Measurements from ENCODE around the gene C1orf105. TPM values are rescaled to one million over a fixed set of nuclear protein-coding genes. Genes with fewer than 3 reads are reported as not detected.

C1orf105 gene
- total and polyA plus RNA-seq, 2 donors from 2014 or later: not detected

- no peak for TF ChIP-seq CTCF (IDR thresholded peaks at IDR 0.05; ENCODE audit: borderline replicate concordance, extremely low read depth, insufficient read depth)
- intact Hi-C loops (cut with DNase I): no loop called here
- H3K4me1 ChIP-seq (ENCODE audit: control insufficient read depth in 2 of 3, insufficient read depth in 2 of 3, low read depth in 1 of 3, low read length in 3 of 3): no peaks in the 10 kb centered on the region
- FAIRE-seq: no peak
- H3K4me3 ChIP-seq (ENCODE audit: low read length in 3 of 3): no peak overlapping the region
- no peaks in the 10 kb centered on the region for H3K27me3 ChIP-seq (ENCODE audit: control insufficient read depth, insufficient read depth, low read length)
- H3K36me3 ChIP-seq (ENCODE audit: control insufficient read depth in 2 of 3, insufficient read depth in 3 of 3, low read length in 3 of 3): no peaks in the 10 kb centered on the region
- no peak overlapping the region for H3K27ac ChIP-seq (ENCODE audit: low read depth in 2 of 2, low read length in 2 of 2)
- no peak overlapping the region for H3K9ac ChIP-seq (ENCODE audit: low read length in 3 of 3)
- no peak for DNase-seq
- H3K9me3 ChIP-seq (ENCODE audit: control insufficient read depth in 2 of 3, insufficient read depth in 1 of 3, low read length in 3 of 3): no peaks in the 10 kb centered on the region
These were observed 55.8 kb downstream of the C1orf105 start for GRCh38 chr1:172476218-172476811.

GRCh38 chr1:172477216-172477615 is 56.7 kb downstream of the C1orf105 start:
- Histone ChIP-seq H3K4me3 (ENCODE audit: low read length in 3 of 3) (no peak overlapping the region), H3K36me3 (ENCODE audit: control insufficient read depth in 2 of 3, insufficient read depth in 3 of 3, low read length in 3 of 3) (no peaks in the 10 kb centered on the region), H3K27ac (ENCODE audit: low read depth in 2 of 2, low read length in 2 of 2) (no peak overlapping the region), H3K9ac (ENCODE audit: low read length in 3 of 3) (no peak overlapping the region), H3K4me1 (ENCODE audit: control insufficient read depth in 2 of 3, insufficient read depth in 2 of 3, low read depth in 1 of 3, low read length in 3 of 3) (no peaks in the 10 kb centered on the region), H3K27me3 (ENCODE audit: control insufficient read depth, insufficient read depth, low read length) (no peaks in the 10 kb centered on the region), H3K9me3 (ENCODE audit: control insufficient read depth in 2 of 3, insufficient read depth in 1 of 3, low read length in 3 of 3) (no peaks in the 10 kb centered on the region)
- intact Hi-C loops (cut with DNase I): no loop called here
- DNase-seq (no peak), FAIRE-seq (no peak)
- TF ChIP-seq CTCF (IDR thresholded peaks at IDR 0.05; ENCODE audit: borderline replicate concordance, extremely low read depth, insufficient read depth): no peak

GRCh38 chr1:172477741-172478140 is 57.3 kb downstream of the C1orf105 start:
- intact Hi-C loops (cut with DNase I): no loop called here
- Histone ChIP-seq H3K9ac (ENCODE audit: low read length in 3 of 3) (no peak overlapping the region), H3K9me3 (ENCODE audit: control insufficient read depth in 2 of 3, insufficient read depth in 1 of 3, low read length in 3 of 3) (no peaks in the 10 kb centered on the region), H3K36me3 (ENCODE audit: control insufficient read depth in 2 of 3, insufficient read depth in 3 of 3, low read length in 3 of 3) (no peaks in the 10 kb centered on the region), H3K4me3 (ENCODE audit: low read length in 3 of 3) (no peak overlapping the region), H3K27me3 (ENCODE audit: control insufficient read depth, insufficient read depth, low read length) (no peaks in the 10 kb centered on the region), H3K4me1 (ENCODE audit: control insufficient read depth in 2 of 3, insufficient read depth in 2 of 3, low read depth in 1 of 3, low read length in 3 of 3) (no peaks in the 10 kb centered on the region), H3K27ac (ENCODE audit: low read depth in 2 of 2, low read length in 2 of 2) (no peak overlapping the region)
- FAIRE-seq (no peak), DNase-seq (no peak)
- no peak for TF ChIP-seq CTCF (IDR thresholded peaks at IDR 0.05; ENCODE audit: borderline replicate concordance, extremely low read depth, insufficient read depth)

- Histone ChIP-seq H3K9ac (ENCODE audit: low read length in 3 of 3) (no peak overlapping the region), H3K36me3 (ENCODE audit: control insufficient read depth in 2 of 3, insufficient read depth in 3 of 3, low read length in 3 of 3) (no peaks in the 10 kb centered on the region), H3K9me3 (ENCODE audit: control insufficient read depth in 2 of 3, insufficient read depth in 1 of 3, low read length in 3 of 3) (no peaks in the 10 kb centered on the region), H3K27me3 (ENCODE audit: control insufficient read depth, insufficient read depth, low read length) (no peaks in the 10 kb centered on the region), H3K4me1 (ENCODE audit: control insufficient read depth in 2 of 3, insufficient read depth in 2 of 3, low read depth in 1 of 3, low read length in 3 of 3) (no peaks in the 10 kb centered on the region), H3K27ac (ENCODE audit: low read depth in 2 of 2, low read length in 2 of 2) (no peak overlapping the region), H3K4me3 (ENCODE audit: low read length in 3 of 3) (no peak overlapping the region)
- TF ChIP-seq CTCF (IDR thresholded peaks at IDR 0.05; ENCODE audit: borderline replicate concordance, extremely low read depth, insufficient read depth): no peak
- DNase-seq: no peak
- no peak for FAIRE-seq
- intact Hi-C loops (cut with DNase I): no loop called here
These were observed 58.0 kb downstream of the C1orf105 start for GRCh38 chr1:172478485-172478884.
